Endothelial cell of umbilical vein (primary cell): ENCODE results near the gene STRBP. TPM values are rescaled to one million over a fixed set of nuclear protein-coding genes. Genes with fewer than 3 reads are reported as not detected.

Experiments used
- BruUV-seq: library from RNA; stranded (reverse); fragments of 400-500 nt; replicated peaks from 2 replicates; lab custom pipeline; 2021; lab: Mats Ljungman, UMichigan
- CTCF ChIA-PET: fragments of 300-600, 350-600 bp; sonication (Branson Sonifier 250); formaldehyde crosslinking; loops from one replicate; lab custom pipeline; 2021; ENCODE audit warnings: antibody characterized with exemption, inconsistent platforms; lab: Charles Lee
- POLR2A ChIA-PET: fragments of 300-600, 350-600 bp; sonication (Branson Sonifier 250); formaldehyde crosslinking; loops from one replicate; lab custom pipeline; 2021; ENCODE audit warnings: antibody characterized with exemption, inconsistent platforms; lab: Charles Lee
- DNase-seq: peaks from one replicate; pipeline ENCODE4 v3.0.0-alpha.2; 2011; ENCODE audit warnings: low read depth, low spot score
- FAIRE-seq: peaks from 2 replicates; lab custom pipeline; 2011; peaks lifted over from hg19 to GRCh38; lab: Jason Lieb, UNC
- H2AFZ ChIP-seq: 2 replicates; pipeline ENCODE4 v1.6.0; 2012; ENCODE audit warnings: low read depth, low read length, control low read depth, inconsistent platforms
- H3K27ac ChIP-seq: 2 replicates; pipeline ENCODE4 v1.5.1; 2011; ENCODE audit warnings: low read depth, mild to moderate bottlenecking, control low read depth, low read length, moderate library complexity; ENCODE audit not compliant: insufficient read depth
- H3K27me3 ChIP-seq, 2 experiments: 2 replicates each; pipeline versions ENCODE4 v1.6.0 to v1.6.1; 2011; ENCODE audit warnings: low read length in 2 of 2, mixed read lengths in 1 of 2; ENCODE audit not compliant: control insufficient read depth in 2 of 2, insufficient read depth in 2 of 2
- H3K36me3 ChIP-seq, 2 experiments: 2 replicates in 1 of 2; 3 replicates in 1 of 2; pipeline ENCODE4 v1.5.1; 2011; ENCODE audit warnings: low read length in 2 of 2, mild to moderate bottlenecking in 1 of 2, moderate library complexity in 1 of 2; ENCODE audit not compliant: control insufficient read depth in 2 of 2, insufficient read depth in 2 of 2; ENCODE audit errors: extremely low read depth in 1 of 2
- H3K4me1 ChIP-seq: 3 replicates; pipeline ENCODE4 v1.5.1; 2011; ENCODE audit warnings: mild to moderate bottlenecking, low read length; ENCODE audit not compliant: control insufficient read depth, insufficient read depth; ENCODE audit errors: extremely low read depth
- H3K4me2 ChIP-seq: 2 replicates; pipeline ENCODE4 v1.6.1; 2011; ENCODE audit warnings: low read length, control low read depth, mixed read lengths; ENCODE audit not compliant: insufficient read depth
- H3K4me3 ChIP-seq, 3 experiments: fragments of 200-600 bp in 1 of 3; sonication (generic), shearing (Covaris generic) in 1 of 3; replicated peaks in 1 of 3; 2 replicates each; pipeline ENCODE4 v1.5.1; 2011 to 2016; ENCODE audit warnings: control low read depth in 3 of 3, low read length in 3 of 3, mild to moderate bottlenecking in 2 of 3, inconsistent platforms in 1 of 3, low read depth in 1 of 3, moderate library complexity in 1 of 3; ENCODE audit not compliant: insufficient read depth in 1 of 3
- H3K79me2 ChIP-seq: 2 replicates; pipeline ENCODE4 v1.6.0; 2012; ENCODE audit warnings: low read length, inconsistent platforms; ENCODE audit not compliant: control insufficient read depth, insufficient read depth
- H3K9ac ChIP-seq: replicated peaks from 2 replicates; pipeline ENCODE3; 2011; ENCODE audit warnings: low read length, control low read depth; ENCODE audit not compliant: insufficient read depth; ENCODE audit errors: extremely low read depth
- H3K9me1 ChIP-seq: replicated peaks from 3 replicates; pipeline ENCODE4 v1.6.0; 2011; ENCODE audit warnings: mild to moderate bottlenecking, low read length; ENCODE audit not compliant: control insufficient read depth, insufficient read depth; ENCODE audit errors: extremely low read depth
- H3K9me3 ChIP-seq: replicated peaks from 2 replicates; pipeline ENCODE4 v1.5.1; 2012; ENCODE audit warnings: low read length, inconsistent platforms; ENCODE audit not compliant: control insufficient read depth, insufficient read depth
- H4K20me1 ChIP-seq: replicated peaks from 2 replicates; pipeline ENCODE3; 2011; ENCODE audit warnings: mild to moderate bottlenecking, low read length; ENCODE audit not compliant: control insufficient read depth, insufficient read depth; ENCODE audit errors: extremely low read depth
- EZH2 ChIP-seq: IDR thresholded peaks from 2 replicates; pipeline ENCODE4 v1.6.1; 2012; ENCODE audit warnings: borderline replicate concordance, low read depth, mild to moderate bottlenecking, moderate library complexity, low read length, inconsistent platforms; ENCODE audit not compliant: severe bottlenecking
- FOS ChIP-seq: IDR thresholded peaks from 2 replicates; pipeline ENCODE4 v1.6.1; 2011; ENCODE audit warnings: mild to moderate bottlenecking, low read length, moderate library complexity, borderline replicate concordance; ENCODE audit not compliant: insufficient read depth
- JUN ChIP-seq: IDR thresholded peaks from 2 replicates; pipeline ENCODE4 v1.6.1; 2011; ENCODE audit warnings: borderline replicate concordance, low read depth; ENCODE audit not compliant: insufficient read length, insufficient read depth
- MYC ChIP-seq: IDR thresholded peaks from one replicate; pipeline ENCODE4 v1.6.1; 2011; ENCODE audit warnings: mild to moderate bottlenecking, low read depth, low read length
- POLR2A ChIP-seq: IDR thresholded peaks from 2 replicates; pipeline ENCODE4 v1.6.1; 2012; ENCODE audit warnings: low read depth, mild to moderate bottlenecking, control low read depth, low read length
- POLR2AphosphoS5 ChIP-seq: IDR thresholded peaks from 2 replicates; pipeline ENCODE4 v1.6.1; 2012; ENCODE audit warnings: low read depth, mild to moderate bottlenecking, control low read depth, low read length, moderate library complexity; ENCODE audit not compliant: insufficient read depth
- dilution Hi-C: fragments of 300-500 bp; cut with MboI; formaldehyde crosslinking; loops from one replicate; pipeline ENCODE4 v1.15.0; 2019; ENCODE audit warnings: low sequenced_read_pairs; ENCODE audit not compliant: extremely low pct_ligation_motif_present
- intact Hi-C: fragments of 100-400 bp; cut with micrococcal nuclease; formaldehyde crosslinking; loops from one replicate; pipeline ENCODE4 v1.10.0; 2022
- polyA plus RNA-seq, 4 experiments: library from polyadenylated mRNA; depleted of rRNA in 3 of 4; stranded (reverse) in 3 of 4; unstranded in 1 of 4; fragments of >200 nt; gene quantifications; 2 replicates each; pipeline versions ENCODE4 v1.2.1 to v1.2.3, GENCODE V29; 2011 to 2012; ENCODE audit warnings: missing spikeins in 1 of 4
- total RNA-seq: library from RNA; stranded (reverse); gene quantifications from 2 replicates; pipeline ENCODE4 v1.2.3, GENCODE V29; 2021
- TF ChIP-seq, protein P1 (sequence below): IDR thresholded peaks from 2 replicates; pipeline ENCODE4 v1.6.1; 2011; ENCODE audit not compliant: insufficient read depth, insufficient read length

Gene STRBP
- total and polyA plus RNA-seq, 2 donors (not counting 3 experiments of a cell fraction or from before 2014, with no cell fraction given) = 7.7 to 15.4 TPM

DNA sequence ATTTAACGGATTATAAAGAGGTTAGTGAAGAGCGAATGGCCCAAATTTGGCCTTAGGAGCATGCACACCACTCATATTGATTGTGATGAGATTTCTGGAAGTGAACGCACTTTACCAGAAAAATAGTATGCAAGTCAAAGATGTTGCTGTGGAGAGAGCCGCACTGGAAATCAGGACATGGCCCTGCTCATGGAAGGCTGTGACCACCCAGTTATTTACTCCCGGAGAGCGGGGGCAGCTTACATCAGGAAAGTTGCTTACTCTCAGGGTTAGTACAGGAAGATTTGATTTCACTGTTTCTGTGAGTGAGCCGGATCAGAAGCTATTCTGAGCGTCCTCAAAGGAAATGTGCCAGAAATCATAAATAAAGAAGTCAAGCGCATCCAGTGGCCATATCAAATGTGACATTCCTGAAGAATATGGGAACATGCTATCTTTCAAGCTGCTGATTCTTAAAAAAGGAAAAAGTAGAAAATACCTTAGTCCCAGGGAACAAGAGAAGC lies 42.9 kb upstream of the STRBP start:
- H3K9me1 ChIP-seq = no peaks in the 10 kb centered on the region
- H3K9me3 ChIP-seq = no peaks in the 10 kb centered on the region
- intact Hi-C loops (no loop called here), dilution Hi-C loops (no loop called here)
- H3K27ac ChIP-seq = no peak overlapping the region
- TF ChIP-seq POLR2AphosphoS5 (no peak), POLR2A (no peak), JUN (no peak), MYC (no peak), FOS (no peak), EZH2 (no peak)
- TF ChIP-seq, protein P1, sequence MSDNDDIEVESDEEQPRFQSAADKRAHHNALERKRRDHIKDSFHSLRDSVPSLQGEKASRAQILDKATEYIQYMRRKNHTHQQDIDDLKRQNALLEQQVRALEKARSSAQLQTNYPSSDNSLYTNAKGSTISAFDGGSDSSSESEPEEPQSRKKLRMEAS = no peak
- H3K4me3 ChIP-seq = no peak overlapping the region
- no TSS peak for BruUV-seq
- ChIA-PET CTCF (interaction anchor here (1.3 kb wide), 1 partner anchor 14 kb away, joined by 3 read pairs; no protein-coding TSS in a partner anchor), POLR2A (no interaction called here)
- no peaks in the 10 kb centered on the region for H4K20me1 ChIP-seq
- no peak overlapping the region for H3K9ac ChIP-seq
- no peak overlapping the region for H3K4me2 ChIP-seq
- H3K79me2 ChIP-seq = no peaks in the 10 kb centered on the region
- H3K27me3 ChIP-seq = peaks cover 2% of the 10 kb centered on the region in 2 experiments
- no peak overlapping the region for H2AFZ ChIP-seq
- H3K36me3 ChIP-seq = no peaks in the 10 kb centered on the region
- no peak for FAIRE-seq
- DNase-seq = no peak
- no peaks in the 10 kb centered on the region for H3K4me1 ChIP-seq
